H1 (cell line): ENCODE measurements around the gene MEGF11. TPM values are rescaled to one million over a fixed set of nuclear protein-coding genes. Genes with fewer than 3 reads are reported as not detected.

ENCODE experiments used
- CTCF ChIA-PET: fragments of 300-600 bp; sonication (Branson Sonifier 250); formaldehyde crosslinking; loops from one replicate; lab custom pipeline; 2021; ENCODE audit not compliant: partially characterized antibody; lab: Charles Lee
- POLR2A ChIA-PET: fragments of 300-600 bp; sonication (Branson Sonifier 250); formaldehyde crosslinking; loops from one replicate; lab custom pipeline; 2021; ENCODE audit warnings: inconsistent platforms; ENCODE audit not compliant: partially characterized antibody; lab: Charles Lee
- DNase-seq, 2 experiments: peaks; one replicate each; pipeline versions ENCODE4 v3.0.0 to v3.0.0-alpha.2; 2010 to 2022; ENCODE audit warnings: low spot score in 2 of 2, low read depth in 1 of 2, mixed read lengths in 1 of 2
- FAIRE-seq: peaks from 2 replicates; lab custom pipeline; 2011; peaks lifted over from hg19 to GRCh38; lab: Jason Lieb, UNC
- H2AFZ ChIP-seq: 2 replicates; pipeline ENCODE4 v1.8.1; 2012; ENCODE audit warnings: low read length, inconsistent platforms
- H2AK5ac ChIP-seq: 2 replicates; pipeline ENCODE4 v1.6.1; 2013; ENCODE audit warnings: low read depth, low read length
- H2BK120ac ChIP-seq: replicated peaks from 2 replicates; pipeline ENCODE3; 2013; ENCODE audit warnings: low read depth, low read length, inconsistent platforms
- H2BK12ac ChIP-seq: 2 replicates; pipeline ENCODE4 v1.6.1; 2013; ENCODE audit warnings: low read depth, low read length
- H2BK15ac ChIP-seq: 2 replicates; pipeline ENCODE4 v1.6.1; 2013; ENCODE audit warnings: low read length
- H2BK20ac ChIP-seq: 2 replicates; pipeline ENCODE4 v1.6.1; 2013; ENCODE audit warnings: low read length
- H2BK5ac ChIP-seq: 2 replicates; pipeline ENCODE4 v1.6.1; 2013; ENCODE audit warnings: low read depth, low read length
- H3K14ac ChIP-seq: 2 replicates; pipeline ENCODE4 v1.6.1; 2013; ENCODE audit warnings: inconsistent platforms; ENCODE audit not compliant: insufficient read length
- H3K18ac ChIP-seq: 2 replicates; pipeline ENCODE4 v1.6.1; 2013; ENCODE audit warnings: low read length; ENCODE audit errors: extremely low read depth
- H3K23ac ChIP-seq: 2 replicates; pipeline ENCODE4 v1.6.1; 2013; ENCODE audit warnings: inconsistent platforms; ENCODE audit not compliant: insufficient read length
- H3K23me2 ChIP-seq: 2 replicates; pipeline ENCODE4 v1.6.1; 2013; ENCODE audit warnings: low read depth, low read length
- H3K27ac ChIP-seq: 2 replicates; pipeline ENCODE4 v1.6.1; 2011; ENCODE audit warnings: low read depth, low read length, inconsistent platforms
- H3K27me3 ChIP-seq, 4 experiments: replicated peaks in 1 of 4; 1 replicate in 1 of 4; 2 replicates in 3 of 4; pipeline versions ENCODE4 v1.6.1 to v1.8.1; 2011 to 2013; ENCODE audit warnings: low read length in 3 of 4, mild to moderate bottlenecking in 3 of 4, inconsistent platforms in 2 of 4, mixed read lengths in 2 of 4, moderate library complexity in 1 of 4; ENCODE audit not compliant: control insufficient read depth in 3 of 4, insufficient read depth in 3 of 4; ENCODE audit errors: extremely low read depth in 1 of 4
- H3K36me3 ChIP-seq, 4 experiments: 2 replicates each; pipeline versions ENCODE4 v1.6.1 to v1.8.1; 2011 to 2013; ENCODE audit warnings: mild to moderate bottlenecking in 4 of 4, low read length in 3 of 4, moderate library complexity in 2 of 4, control low read depth in 1 of 4, inconsistent platforms in 1 of 4; ENCODE audit not compliant: insufficient read depth in 4 of 4, control insufficient read depth in 2 of 4
- H3K4ac ChIP-seq: replicated peaks from 2 replicates; pipeline ENCODE3; 2013; ENCODE audit warnings: low read length, low read depth, mixed read lengths, inconsistent platforms; ENCODE audit not compliant: insufficient read length
- H3K4me1 ChIP-seq, 4 experiments: replicated peaks in 1 of 4; 1 replicate in 1 of 4; 2 replicates in 3 of 4; pipeline versions ENCODE4 v1.6.1 to v1.8.1; 2011 to 2013; ENCODE audit warnings: low read length in 3 of 4, inconsistent platforms in 2 of 4, mixed read lengths in 1 of 4; ENCODE audit not compliant: insufficient read depth in 4 of 4, control insufficient read depth in 3 of 4
- H3K4me2 ChIP-seq, 2 experiments: 2 replicates each; pipeline versions ENCODE4 v1.6.1 to v1.8.1; 2011 to 2013; ENCODE audit warnings: low read depth in 2 of 2, low read length in 2 of 2, control low read depth in 1 of 2, inconsistent platforms in 1 of 2, mild to moderate bottlenecking in 1 of 2; ENCODE audit not compliant: insufficient read depth in 1 of 2
- H3K4me3 ChIP-seq, 4 experiments: fragments of 200-600, 300-600 bp in 1 of 4; sonication (generic), shearing (Covaris generic), sonication (Bioruptor Twin) in 1 of 4; 2 replicates each; pipeline versions ENCODE4 v1.5.1 to v1.8.1; 2011 to 2016; ENCODE audit warnings: low read length in 4 of 4, low read depth in 3 of 4, control low read depth in 2 of 4, inconsistent platforms in 2 of 4, mild to moderate bottlenecking in 2 of 4, mixed read lengths in 1 of 4, moderate library complexity in 1 of 4; ENCODE audit not compliant: insufficient read depth in 2 of 4; ENCODE audit errors: extremely low read depth in 1 of 4
- H3K56ac ChIP-seq: replicated peaks from 2 replicates; pipeline ENCODE3; 2013; ENCODE audit warnings: low read depth, mild to moderate bottlenecking, mixed read lengths, low read length, inconsistent platforms; ENCODE audit not compliant: insufficient read length
- H3K79me1 ChIP-seq: 2 replicates; pipeline ENCODE4 v1.6.1; 2013; ENCODE audit warnings: low read depth, low read length, control low read depth
- H3K79me2 ChIP-seq, 2 experiments: 2 replicates each; pipeline versions ENCODE4 v1.6.1 to v1.8.1; 2012 to 2013; ENCODE audit warnings: low read length in 2 of 2, mild to moderate bottlenecking in 2 of 2, inconsistent platforms in 1 of 2; ENCODE audit not compliant: insufficient read depth in 2 of 2, control insufficient read depth in 1 of 2
- H3K9ac ChIP-seq, 4 experiments: replicated peaks in 1 of 4; 1 replicate in 1 of 4; 2 replicates in 3 of 4; pipeline versions ENCODE4 v1.6.1 to v1.8.1; 2011 to 2013; ENCODE audit warnings: low read depth in 3 of 4, low read length in 3 of 4, control low read depth in 2 of 4, mild to moderate bottlenecking in 2 of 4, moderate library complexity in 2 of 4, inconsistent platforms in 1 of 4; ENCODE audit errors: extremely low read depth in 1 of 4
- H3K9me3 ChIP-seq, 2 experiments: 2 replicates each; pipeline versions ENCODE4 v1.6.1 to v1.8.1; 2012 to 2013; ENCODE audit warnings: mild to moderate bottlenecking in 2 of 2, moderate library complexity in 2 of 2, control low read depth in 1 of 2, inconsistent platforms in 1 of 2, low read depth in 1 of 2, low read length in 1 of 2, mixed read lengths in 1 of 2; ENCODE audit not compliant: insufficient read depth in 2 of 2
- H4K20me1 ChIP-seq, 2 experiments: replicated peaks in 1 of 2; 2 replicates each; pipeline versions ENCODE3 to v1.8.1; 2011 to 2013; ENCODE audit warnings: inconsistent platforms in 2 of 2, low read length in 2 of 2, mild to moderate bottlenecking in 1 of 2; ENCODE audit not compliant: insufficient read depth in 2 of 2, control insufficient read depth in 1 of 2
- H4K5ac ChIP-seq: 2 replicates; pipeline ENCODE4 v1.6.1; 2013; ENCODE audit warnings: low read length, low read depth, mixed read lengths, inconsistent platforms; ENCODE audit not compliant: insufficient read length
- H4K8ac ChIP-seq: 2 replicates; pipeline ENCODE4 v1.8.0; 2013; ENCODE audit warnings: mild to moderate bottlenecking, moderate library complexity, low read length, inconsistent platforms; ENCODE audit not compliant: insufficient read depth; ENCODE audit errors: extremely low read depth
- H4K91ac ChIP-seq: replicated peaks from 2 replicates; pipeline ENCODE3; 2013; ENCODE audit warnings: low read length, mixed read lengths, inconsistent platforms; ENCODE audit not compliant: insufficient read length
- CTCF ChIP-seq, 3 experiments: IDR thresholded peaks; 1 replicate in 2 of 3; 2 replicates in 1 of 3; pipeline versions ENCODE4 v1.5.1 to v1.6.1; 2011; ENCODE audit warnings: low read length in 3 of 3, mild to moderate bottlenecking in 3 of 3, inconsistent platforms in 2 of 3, low read depth in 1 of 3, moderate library complexity in 1 of 3; ENCODE audit not compliant: insufficient read depth in 1 of 3; ENCODE audit errors: control extremely low read depth in 1 of 3
- EGR1 ChIP-seq: IDR thresholded peaks from 2 replicates; pipeline ENCODE4 v1.6.1; 2011; ENCODE audit warnings: low read depth, low read length, borderline replicate concordance
- POLR2AphosphoS5 ChIP-seq: IDR thresholded peaks from 2 replicates; pipeline ENCODE4 v1.6.1; 2011; ENCODE audit warnings: low read depth, low read length
- RFX5 ChIP-seq: IDR thresholded peaks from 2 replicates; pipeline ENCODE4 v1.6.1; 2011; ENCODE audit warnings: low read depth, low read length, improper control_type of control experiment, borderline replicate concordance
- SIX5 ChIP-seq: IDR thresholded peaks from 2 replicates; pipeline ENCODE4 v1.6.1; 2011; ENCODE audit warnings: mild to moderate bottlenecking, low read depth, low read length
- WGBS, 2 experiments: shearing (Covaris generic) in 1 of 2; methylation state at CpG; one replicate each; pipeline versions ENCODE4 v1.1.6 to v1.1.7; 2013 to 2015; ENCODE audit warnings: low lambda C conversion rate in 2 of 2, mixed read lengths in 2 of 2, inconsistent platforms in 1 of 2, low coverage in 1 of 2, missing lambda C conversion rate in 1 of 2; ENCODE audit not compliant: insufficient replicate concordance in 2 of 2, insufficient coverage in 1 of 2, insufficient read length in 1 of 2; ENCODE audit errors: extremely low coverage in 1 of 2, missing lambda C conversion rate in 1 of 2; 5-methylcytosine and 5-hydroxymethylcytosine counted together
- polyA plus RNA-seq, 7 experiments: library from polyadenylated mRNA; depleted of rRNA in 3 of 7; stranded (reverse) in 5 of 7; unstranded in 2 of 7; fragments of >200 nt in 5 of 7; fragments of 200-250 nt in 2 of 7; gene quantifications; 1 replicate in 5 of 7; 2 replicates in 1 of 7; 4 replicates in 1 of 7; pipeline versions ENCODE4 v1.2.1 to v1.2.3, GENCODE V29; 2011 to 2013; ENCODE audit warnings: missing spikeins in 2 of 7, mixed read lengths in 2 of 7
- total RNA-seq: library from RNA; stranded (reverse); fragmentation: NEBNext Ultra II Directional; extraction: Animal tissue kit (Norgen Biotek cat#: 25700); gene quantifications from 2 replicates; pipeline ENCODE4 v1.2.1, GENCODE V29; 2021
- TF ChIP-seq, protein P1 (sequence below): IDR thresholded peaks from 2 replicates; pipeline ENCODE4 v1.6.1; 2011; ENCODE audit warnings: low read length, improper control_type of control experiment
- TF ChIP-seq, protein P2 (sequence below): IDR thresholded peaks from 2 replicates; pipeline ENCODE4 v1.6.1; 2012; ENCODE audit warnings: inconsistent platforms

Gene MEGF11
- total and polyA plus RNA-seq, 2 of the 8 experiments (the other 6 are each of a cell fraction or from before 2014, with no cell fraction given), result 4.4 to 4.8 TPM

DNA sequence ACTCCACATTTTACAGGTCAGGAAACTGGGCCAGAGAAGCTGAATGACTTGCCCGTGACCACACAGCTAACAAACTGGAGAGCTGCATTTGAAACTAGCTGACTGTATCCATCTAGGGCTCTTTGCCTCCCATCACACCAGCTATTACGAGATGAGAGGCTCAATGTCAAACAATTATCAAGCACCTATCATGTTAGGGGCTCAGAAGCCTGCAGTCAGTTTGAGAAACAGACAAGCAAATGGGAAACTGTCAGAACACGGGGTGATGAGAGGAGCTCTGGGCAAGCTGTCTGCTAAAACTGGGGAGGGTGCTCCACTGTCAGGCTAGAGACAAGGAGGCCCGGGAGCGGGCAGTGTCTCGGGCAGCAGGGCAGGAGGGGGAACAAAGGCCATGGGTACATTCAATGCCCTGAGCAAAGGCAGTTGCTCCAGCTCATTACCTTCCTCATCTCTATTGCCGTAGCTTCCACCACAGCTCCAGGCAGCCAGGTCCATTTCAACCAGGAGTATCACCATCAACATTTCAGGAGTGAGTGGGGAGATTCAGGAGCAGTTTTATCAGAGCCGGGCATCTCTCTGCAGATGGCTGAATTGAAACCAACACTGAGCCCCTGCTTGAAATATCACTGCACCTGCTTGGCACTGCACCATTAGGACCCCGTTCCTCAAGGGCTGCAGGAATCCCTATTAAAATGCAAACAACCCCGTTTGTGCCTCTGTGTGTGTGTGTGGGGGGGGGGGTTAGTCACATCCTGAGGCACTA lies 261.6 kb downstream of the MEGF11 start:
- Histone ChIP-seq H4K5ac (no peak overlapping the region), H3K14ac (no peak overlapping the region), H3K27ac (no peak overlapping the region), H3K56ac (no peak overlapping the region), H3K4me2 (no peak overlapping the region), H3K4ac (no peak overlapping the region), H2AFZ (no peak overlapping the region), H3K23me2 (no peaks in the 10 kb centered on the region), H3K18ac (no peak overlapping the region), H4K91ac (no peak overlapping the region), H2BK15ac (no peak overlapping the region), H2BK12ac (no peak overlapping the region), H3K79me1 (no peaks in the 10 kb centered on the region; the same call in 1 of the 2 replicates), H3K79me2 (no peaks in the 10 kb centered on the region), H2BK5ac (no peak overlapping the region), H2BK120ac (no peak overlapping the region), H2AK5ac (no peak overlapping the region), H4K20me1 (no peaks in the 10 kb centered on the region), H3K27me3 (no peaks in the 10 kb centered on the region), H4K8ac (no peak overlapping the region), H3K4me3 (no peak overlapping the region), H2BK20ac (no peak overlapping the region), H3K23ac (no peak overlapping the region), H3K9ac (no peak overlapping the region), H3K9me3 (no peaks in the 10 kb centered on the region), H3K4me1 (peaks cover 0 to 17% (median 5%) of the 10 kb centered on the region in 4 experiments; a peak in 6 of 7 replicates), H3K36me3 (no peaks in the 10 kb centered on the region)
- DNase-seq (no peak), FAIRE-seq (no peak)
- WGBS, 2 experiments, result 67% methylated on average over 10 of the region's 10 CpGs; no CpG with 5 or more reads in 1 of the 2 experiments
- ChIA-PET CTCF (interaction anchor here (0.8 to 9.7 kb wide), 5 partner anchors 11 to 74 kb away, joined by 3 to 70 read pairs (median 4); no protein-coding TSS in a partner anchor), POLR2A (interaction anchor here (1.6 kb wide), 1 partner anchor 9 kb away, joined by 4 read pairs; no protein-coding TSS in a partner anchor)
- TF ChIP-seq RFX5 (no peak), EGR1 (no peak), POLR2AphosphoS5 (no peak), CTCF (IDR thresholded peaks at IDR 0.05; ENCODE audit: control extremely low read depth in 1 of 3, insufficient read depth in 1 of 3, low read depth in 1 of 3, low read length in 3 of 3) (no peak), SIX5 (no peak)
- TF ChIP-seq, protein P1, sequence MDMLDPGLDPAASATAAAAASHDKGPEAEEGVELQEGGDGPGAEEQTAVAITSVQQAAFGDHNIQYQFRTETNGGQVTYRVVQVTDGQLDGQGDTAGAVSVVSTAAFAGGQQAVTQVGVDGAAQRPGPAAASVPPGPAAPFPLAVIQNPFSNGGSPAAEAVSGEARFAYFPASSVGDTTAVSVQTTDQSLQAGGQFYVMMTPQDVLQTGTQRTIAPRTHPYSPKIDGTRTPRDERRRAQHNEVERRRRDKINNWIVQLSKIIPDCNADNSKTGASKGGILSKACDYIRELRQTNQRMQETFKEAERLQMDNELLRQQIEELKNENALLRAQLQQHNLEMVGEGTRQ, result no peak
- TF ChIP-seq, protein P2, sequence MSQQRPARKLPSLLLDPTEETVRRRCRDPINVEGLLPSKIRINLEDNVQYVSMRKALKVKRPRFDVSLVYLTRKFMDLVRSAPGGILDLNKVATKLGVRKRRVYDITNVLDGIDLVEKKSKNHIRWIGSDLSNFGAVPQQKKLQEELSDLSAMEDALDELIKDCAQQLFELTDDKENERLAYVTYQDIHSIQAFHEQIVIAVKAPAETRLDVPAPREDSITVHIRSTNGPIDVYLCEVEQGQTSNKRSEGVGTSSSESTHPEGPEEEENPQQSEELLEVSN, result no peak
